Measurements from ENCODE around the gene THSD4. TPM values are rescaled to one million over a fixed set of nuclear protein-coding genes. Genes with fewer than 3 reads are reported as not detected.
A peak's percentile ranks its signal among the peaks of the same experiment; 100 is the strongest.

THSD4 gene
- total RNA-seq, 1 experiment from 2014 or later, result 65.4 TPM

DNA sequence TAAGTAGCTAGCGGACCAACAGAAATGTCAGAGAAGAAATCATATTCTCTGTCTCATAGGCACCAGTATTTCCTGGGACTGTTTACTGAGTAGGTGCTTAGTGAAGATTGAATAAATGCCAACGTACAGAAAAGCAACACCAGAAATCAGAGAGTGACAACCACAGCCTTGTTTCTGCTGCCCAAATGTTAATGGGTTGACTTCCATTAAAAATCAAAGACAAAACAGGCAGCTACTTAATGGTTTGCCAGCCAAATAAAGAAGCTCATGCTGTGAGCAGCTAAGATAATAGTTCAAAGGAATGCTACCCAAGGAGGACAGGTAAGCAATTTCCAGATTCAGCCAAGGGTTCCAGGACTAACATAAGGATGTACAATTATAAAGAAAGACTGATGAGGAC lies 270.7 kb downstream of the THSD4 start:
- TF ChIP-seq POLR2AphosphoS5 (IDR thresholded peaks at IDR 0.05; ENCODE audit: low read depth, low read length), result no peak
- no peak for TF ChIP-seq SIN3A (IDR thresholded peaks at IDR 0.05; ENCODE audit: borderline replicate concordance, insufficient read depth, low read depth, low read length)
- TF ChIP-seq TCF7L2 (IDR thresholded peaks at IDR 0.05; ENCODE audit: low read depth, low read length), result no peak
- TF ChIP-seq, protein P1, sequence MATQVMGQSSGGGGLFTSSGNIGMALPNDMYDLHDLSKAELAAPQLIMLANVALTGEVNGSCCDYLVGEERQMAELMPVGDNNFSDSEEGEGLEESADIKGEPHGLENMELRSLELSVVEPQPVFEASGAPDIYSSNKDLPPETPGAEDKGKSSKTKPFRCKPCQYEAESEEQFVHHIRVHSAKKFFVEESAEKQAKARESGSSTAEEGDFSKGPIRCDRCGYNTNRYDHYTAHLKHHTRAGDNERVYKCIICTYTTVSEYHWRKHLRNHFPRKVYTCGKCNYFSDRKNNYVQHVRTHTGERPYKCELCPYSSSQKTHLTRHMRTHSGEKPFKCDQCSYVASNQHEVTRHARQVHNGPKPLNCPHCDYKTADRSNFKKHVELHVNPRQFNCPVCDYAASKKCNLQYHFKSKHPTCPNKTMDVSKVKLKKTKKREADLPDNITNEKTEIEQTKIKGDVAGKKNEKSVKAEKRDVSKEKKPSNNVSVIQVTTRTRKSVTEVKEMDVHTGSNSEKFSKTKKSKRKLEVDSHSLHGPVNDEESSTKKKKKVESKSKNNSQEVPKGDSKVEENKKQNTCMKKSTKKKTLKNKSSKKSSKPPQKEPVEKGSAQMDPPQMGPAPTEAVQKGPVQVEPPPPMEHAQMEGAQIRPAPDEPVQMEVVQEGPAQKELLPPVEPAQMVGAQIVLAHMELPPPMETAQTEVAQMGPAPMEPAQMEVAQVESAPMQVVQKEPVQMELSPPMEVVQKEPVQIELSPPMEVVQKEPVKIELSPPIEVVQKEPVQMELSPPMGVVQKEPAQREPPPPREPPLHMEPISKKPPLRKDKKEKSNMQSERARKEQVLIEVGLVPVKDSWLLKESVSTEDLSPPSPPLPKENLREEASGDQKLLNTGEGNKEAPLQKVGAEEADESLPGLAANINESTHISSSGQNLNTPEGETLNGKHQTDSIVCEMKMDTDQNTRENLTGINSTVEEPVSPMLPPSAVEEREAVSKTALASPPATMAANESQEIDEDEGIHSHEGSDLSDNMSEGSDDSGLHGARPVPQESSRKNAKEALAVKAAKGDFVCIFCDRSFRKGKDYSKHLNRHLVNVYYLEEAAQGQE (IDR thresholded peaks at IDR 0.05; ENCODE audit: insufficient read depth in 1 of 2, low read depth in 2 of 2, low read length in 1 of 2), result no peak
- no TSS peak for BruUV-seq (replicated peaks)
- no peak overlapping the region for H3K27ac ChIP-seq (ENCODE audit: low read length)
- H3K4me1 ChIP-seq (ENCODE audit: control insufficient read depth, insufficient read depth, low read length), result no peaks in the 10 kb centered on the region; the same call in 1 of the 2 replicates
- no peaks in the 10 kb centered on the region for H3K27me3 ChIP-seq (ENCODE audit: control insufficient read depth, insufficient read depth, low read length)
- ChIA-PET POLR2A (no interaction called here), CTCF (interaction anchor here (0.6 to 0.7 kb wide), 2 partner anchors 9 to 55 kb away, joined by 4 to 7 read pairs; no protein-coding TSS in a partner anchor)
- no peak overlapping the region for H3K4me3 ChIP-seq (ENCODE audit: low read depth in 2 of 2, low read length in 2 of 2)
- H3K36me3 ChIP-seq (ENCODE audit: control insufficient read depth, insufficient read depth, low read length), result no peaks in the 10 kb centered on the region; the same call in 1 of the 2 replicates
- ATAC-seq (no peak), DNase-seq (ENCODE audit: low read depth, low spot score) (no peak)
- in situ Hi-C loops (cut with HindIII; ENCODE audit: low pct_unique_long_range_greater_than_20kb, low sequenced_read_pairs), result no loop called here
- H3K9me3 ChIP-seq (ENCODE audit: control insufficient read depth, insufficient read depth, low read depth, low read length), result no peaks in the 10 kb centered on the region
- intact Hi-C loops (cut with micrococcal nuclease; ENCODE audit: unreplicated experiment), result loop anchor here (5.0 kb wide), 1 partner anchor 56 kb away; no protein-coding TSS in a partner anchor

DNA sequence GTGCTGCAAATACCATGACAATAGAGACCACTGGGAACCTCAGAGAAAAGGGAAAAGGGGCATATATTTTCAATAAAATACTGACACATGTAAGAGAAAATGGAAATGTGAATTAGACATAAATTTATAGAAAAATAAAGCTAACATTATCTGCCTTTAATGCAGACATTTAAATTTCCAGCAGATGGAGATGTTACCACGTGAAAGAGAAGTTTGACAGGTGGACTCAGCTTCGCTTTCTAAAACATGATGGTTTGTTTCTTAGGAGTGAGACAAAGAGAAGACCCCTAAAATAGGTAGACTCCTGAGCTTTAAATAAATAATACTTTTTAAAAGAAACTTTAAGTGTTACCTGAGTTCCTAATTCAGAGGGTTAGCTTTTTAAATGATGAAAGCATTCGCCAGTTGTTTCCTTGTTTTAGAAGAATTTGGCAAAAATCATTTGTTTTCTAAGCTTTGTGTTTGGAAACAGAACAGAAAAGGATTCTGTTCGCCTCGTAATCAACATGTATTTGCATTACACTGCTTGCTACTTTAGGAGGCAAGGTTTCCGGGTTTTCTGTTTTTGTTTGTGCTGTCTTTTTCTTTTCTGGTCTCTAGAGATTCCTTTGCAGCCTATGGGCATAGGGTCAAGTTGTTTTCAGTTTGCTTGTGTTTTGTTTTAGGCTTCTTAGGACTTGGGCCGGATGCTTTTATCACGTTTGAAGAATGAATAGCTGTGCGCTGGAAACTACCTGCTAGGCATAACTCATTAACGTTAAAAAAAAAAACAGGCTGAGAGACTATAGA lies 271.4 kb downstream of the THSD4 start:
- intact Hi-C loops (cut with micrococcal nuclease; ENCODE audit: unreplicated experiment) (loop anchor here (5.0 kb wide), 1 partner anchor 56 kb away; no protein-coding TSS in a partner anchor), in situ Hi-C loops (cut with HindIII; ENCODE audit: low pct_unique_long_range_greater_than_20kb, low sequenced_read_pairs) (no loop called here)
- Histone ChIP-seq H3K27ac (ENCODE audit: low read length) (no peak overlapping the region), H3K4me1 (ENCODE audit: control insufficient read depth, insufficient read depth, low read length) (no peaks in the 10 kb centered on the region; the same call in 1 of the 2 replicates), H3K27me3 (ENCODE audit: control insufficient read depth, insufficient read depth, low read length) (no peaks in the 10 kb centered on the region), H3K9me3 (ENCODE audit: control insufficient read depth, insufficient read depth, low read depth, low read length) (no peaks in the 10 kb centered on the region), H3K36me3 (ENCODE audit: control insufficient read depth, insufficient read depth, low read length) (no peaks in the 10 kb centered on the region; the same call in 1 of the 2 replicates), H3K4me3 (ENCODE audit: low read depth in 2 of 2, low read length in 2 of 2) (no peak overlapping the region)
- ATAC-seq, result no peak
- DNase-seq (ENCODE audit: low read depth, low spot score), result no peak
- ChIA-PET POLR2A (interaction anchor here (0.6 kb wide), 1 partner anchor 58 kb away, joined by 3 read pairs; no protein-coding TSS in a partner anchor), CTCF (interaction anchor here (0.6 to 0.7 kb wide), 2 partner anchors 54 to 1794 kb away, joined by 4 to 10 read pairs; no protein-coding TSS in a partner anchor)
- no peak for TF ChIP-seq SIN3A (IDR thresholded peaks at IDR 0.05; ENCODE audit: borderline replicate concordance, insufficient read depth, low read depth, low read length)
- TF ChIP-seq, protein P2, sequence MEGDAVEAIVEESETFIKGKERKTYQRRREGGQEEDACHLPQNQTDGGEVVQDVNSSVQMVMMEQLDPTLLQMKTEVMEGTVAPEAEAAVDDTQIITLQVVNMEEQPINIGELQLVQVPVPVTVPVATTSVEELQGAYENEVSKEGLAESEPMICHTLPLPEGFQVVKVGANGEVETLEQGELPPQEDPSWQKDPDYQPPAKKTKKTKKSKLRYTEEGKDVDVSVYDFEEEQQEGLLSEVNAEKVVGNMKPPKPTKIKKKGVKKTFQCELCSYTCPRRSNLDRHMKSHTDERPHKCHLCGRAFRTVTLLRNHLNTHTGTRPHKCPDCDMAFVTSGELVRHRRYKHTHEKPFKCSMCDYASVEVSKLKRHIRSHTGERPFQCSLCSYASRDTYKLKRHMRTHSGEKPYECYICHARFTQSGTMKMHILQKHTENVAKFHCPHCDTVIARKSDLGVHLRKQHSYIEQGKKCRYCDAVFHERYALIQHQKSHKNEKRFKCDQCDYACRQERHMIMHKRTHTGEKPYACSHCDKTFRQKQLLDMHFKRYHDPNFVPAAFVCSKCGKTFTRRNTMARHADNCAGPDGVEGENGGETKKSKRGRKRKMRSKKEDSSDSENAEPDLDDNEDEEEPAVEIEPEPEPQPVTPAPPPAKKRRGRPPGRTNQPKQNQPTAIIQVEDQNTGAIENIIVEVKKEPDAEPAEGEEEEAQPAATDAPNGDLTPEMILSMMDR (IDR thresholded peaks at IDR 0.05), result peak; percentile 29; the same call in 1 of the 2 replicates
- no TSS peak for BruUV-seq (replicated peaks)
